Gastroesophageal sphincter (tissue), 3 donors: ENCODE data around the gene SGSH.

ENCODE experiments used
- CTCF ChIP-seq, 4 experiments: fragments of 200-600 bp in 2 of 4; fragments of 450-650 bp in 2 of 4; sonication (generic) in 1 of 4; IDR thresholded peaks; one replicate each; pipeline ENCODE4 v1.5.1; 2017 to 2019; ENCODE audit warnings: antibody characterized with exemption in 4 of 4, mild to moderate bottlenecking in 2 of 4, moderate library complexity in 2 of 4
- EP300 ChIP-seq: sonication (generic); formaldehyde crosslinking; IDR thresholded peaks from one replicate; pipeline ENCODE4 v1.6.1; 2017; ENCODE audit warnings: antibody characterized with exemption, mild to moderate bottlenecking
- POLR2A ChIP-seq, 2 donors: fragments of 450-650 bp; IDR thresholded peaks; one replicate each; pipeline ENCODE4 v1.6.1; 2017; ENCODE audit warnings: antibody characterized with exemption in 2 of 2, mild to moderate bottlenecking in 2 of 2, moderate library complexity in 1 of 2

- TF ChIP-seq CTCF (IDR thresholded peaks at IDR 0.05) (no peak), EP300 (no peak), POLR2A (IDR thresholded peaks at IDR 0.05) (no peak)
Observed at GRCh38 chr17:80182845-80183223, 37.3 kb downstream of the SGSH start.
